Activated naive CD8-positive, alpha-beta T cell treated with anti-CD3 and anti-CD28 coated beads for 36 hours (primary cell): ENCODE measurements around the gene CPXM2. TPM values are rescaled to one million over a fixed set of nuclear protein-coding genes. Genes with fewer than 3 reads are reported as not detected.

Experiments used
- DNase-seq: peaks from one replicate; pipeline ENCODE4 v3.0.0; 2021
- H3K27ac Mint-ChIP-seq: one replicate; pipeline ENCODE4 v1.8.0; 2022; ENCODE audit warnings: mild to moderate bottlenecking, moderate library complexity, mixed read lengths
- H3K27me3 Mint-ChIP-seq: one replicate; pipeline ENCODE4 v1.8.0; 2022; ENCODE audit warnings: mild to moderate bottlenecking, mixed read lengths
- H3K36me3 Mint-ChIP-seq: one replicate; pipeline ENCODE4 v1.8.0; 2021; ENCODE audit warnings: mild to moderate bottlenecking, mixed read lengths
- H3K4me1 Mint-ChIP-seq: one replicate; pipeline ENCODE4 v1.8.0; 2021; ENCODE audit warnings: mixed read lengths
- H3K4me3 Mint-ChIP-seq: one replicate; pipeline ENCODE4 v1.8.0; 2022; ENCODE audit warnings: mild to moderate bottlenecking, moderate library complexity, mixed read lengths
- H3K9me3 Mint-ChIP-seq: one replicate; pipeline ENCODE4 v1.8.0; 2022; ENCODE audit warnings: mixed read lengths
- total RNA-seq, 2 experiments: library from RNA; stranded (reverse); gene quantifications; one replicate each; pipeline ENCODE4 v1.2.3, GENCODE V29; 2021

Gene CPXM2
- total RNA-seq, 2 experiments from 2014 or later: not detected

- no peak overlapping the region for H3K4me3 Mint-ChIP-seq
- H3K27me3 Mint-ChIP-seq: peaks cover 7% of the 10 kb centered on the region
- no peaks in the 10 kb centered on the region for H3K36me3 Mint-ChIP-seq
- DNase-seq: no peak
- H3K4me1 Mint-ChIP-seq: no peaks in the 10 kb centered on the region
- no peak overlapping the region for H3K27ac Mint-ChIP-seq
- peaks cover 2% of the 10 kb centered on the region for H3K9me3 Mint-ChIP-seq
Measured at GRCh38 chr10:123836418-123837145, 55.0 kb downstream of the CPXM2 start.

DNA sequence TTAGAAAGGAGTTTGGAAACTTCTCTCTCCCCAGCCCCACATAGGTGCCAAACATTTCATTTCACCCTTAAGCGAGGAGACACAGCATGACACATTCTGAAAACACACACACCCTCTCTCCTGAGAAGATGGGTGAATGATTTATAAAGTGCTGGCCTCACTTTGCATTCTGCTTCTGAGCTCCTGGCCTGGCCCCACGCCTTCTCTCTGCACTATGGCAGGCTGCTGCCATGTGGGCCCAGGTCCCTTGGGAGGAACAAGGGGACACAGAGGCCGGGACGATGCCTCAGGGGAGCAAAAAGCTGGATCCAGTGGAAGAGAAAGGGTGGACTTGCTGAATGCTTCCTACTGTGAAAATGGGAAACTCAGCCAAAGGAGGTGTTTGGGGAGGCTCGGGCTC, 56.0 kb downstream of the CPXM2 start:
- Mint-ChIP-seq H3K27ac (no peak overlapping the region), H3K36me3 (no peaks in the 10 kb centered on the region), H3K4me3 (no peak overlapping the region), H3K9me3 (peaks cover 2% of the 10 kb centered on the region), H3K27me3 (peaks cover 16% of the 10 kb centered on the region), H3K4me1 (no peaks in the 10 kb centered on the region)
- DNase-seq: no peak

DNA sequence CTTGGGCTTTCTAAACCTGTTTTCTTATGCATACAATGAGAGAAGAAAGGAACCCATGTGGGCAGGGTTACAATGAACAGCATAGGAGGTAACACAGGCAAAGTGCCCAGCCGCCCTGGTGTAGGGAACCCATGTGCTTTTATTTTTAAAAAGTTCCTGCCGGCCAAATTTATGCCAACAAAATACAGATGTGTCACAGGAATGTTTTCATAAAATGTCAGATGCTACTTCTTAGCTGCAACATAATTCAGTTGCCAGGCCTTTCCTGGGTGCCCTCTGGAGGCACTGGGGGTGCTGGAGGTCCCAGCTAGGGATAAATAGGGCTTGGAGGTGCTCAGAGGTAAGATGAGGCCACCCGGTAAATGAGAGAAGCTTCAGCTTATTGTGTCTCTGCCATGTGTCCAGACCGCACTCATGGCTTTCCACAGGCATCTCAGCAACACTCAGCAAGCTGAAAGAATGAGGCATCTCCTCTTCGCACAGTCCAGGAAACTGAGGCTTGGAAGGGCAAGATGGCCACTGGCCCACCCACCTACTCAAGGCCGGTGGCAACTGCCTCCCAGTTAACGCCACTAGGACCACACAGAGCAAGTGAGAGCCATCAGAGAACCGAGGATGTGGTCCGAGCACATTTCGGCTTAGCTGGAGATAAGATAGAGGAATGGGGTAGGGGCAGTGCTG, 58.3 kb downstream of the CPXM2 start:
- Mint-ChIP-seq H3K27me3 (peaks cover 20% of the 10 kb centered on the region), H3K27ac (no peak overlapping the region), H3K36me3 (no peaks in the 10 kb centered on the region), H3K4me1 (no peaks in the 10 kb centered on the region), H3K9me3 (peaks cover 2% of the 10 kb centered on the region), H3K4me3 (no peak overlapping the region)
- no peak for DNase-seq

- Mint-ChIP-seq H3K36me3 (no peaks in the 10 kb centered on the region), H3K27me3 (peaks cover 20% of the 10 kb centered on the region), H3K9me3 (peaks cover 1% of the 10 kb centered on the region), H3K4me3 (no peak overlapping the region), H3K4me1 (no peaks in the 10 kb centered on the region), H3K27ac (no peak overlapping the region)
- no peak for DNase-seq
Measured at GRCh38 chr10:123831259-123831658, 60.3 kb downstream of the CPXM2 start.

GRCh38 chr10:123821136-123821535, 70.5 kb downstream of the CPXM2 start:
- Mint-ChIP-seq H3K9me3 (peaks cover 6% of the 10 kb centered on the region), H3K36me3 (peaks cover 1% of the 10 kb centered on the region), H3K4me3 (no peak overlapping the region), H3K27ac (no peak overlapping the region), H3K27me3 (peaks cover 13% of the 10 kb centered on the region), H3K4me1 (no peaks in the 10 kb centered on the region)
- no peak for DNase-seq

GRCh38 chr10:123809632-123810031, 82.0 kb downstream of the CPXM2 start:
- H3K27ac Mint-ChIP-seq: no peak overlapping the region
- H3K4me1 Mint-ChIP-seq: no peaks in the 10 kb centered on the region
- peaks cover 40% of the 10 kb centered on the region for H3K27me3 Mint-ChIP-seq
- no peak for DNase-seq
- H3K9me3 Mint-ChIP-seq: no peaks in the 10 kb centered on the region
- H3K36me3 Mint-ChIP-seq: no peaks in the 10 kb centered on the region
- H3K4me3 Mint-ChIP-seq: no peak overlapping the region

DNA sequence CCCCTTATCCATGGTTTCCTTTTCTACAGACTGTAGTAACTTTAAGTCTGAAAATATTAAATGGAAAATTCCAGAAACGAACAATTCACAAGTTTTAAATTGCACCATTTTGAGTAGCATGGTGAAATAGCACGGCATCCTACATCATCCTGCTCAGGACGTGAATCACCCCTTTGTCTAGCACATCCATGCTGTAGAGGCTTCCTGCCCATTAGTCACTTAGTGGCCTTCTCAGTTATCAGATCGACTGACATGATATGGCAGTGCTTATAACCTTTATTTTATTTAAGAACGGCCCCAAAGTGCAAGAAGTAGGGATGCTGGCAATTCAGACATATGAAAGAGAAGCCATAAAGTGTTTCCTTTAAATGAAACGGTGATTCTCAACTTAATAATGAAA, 82.7 kb downstream of the CPXM2 start:
- DNase-seq: no peak
- H3K4me3 Mint-ChIP-seq: no peak overlapping the region
- no peak overlapping the region for H3K27ac Mint-ChIP-seq
- no peaks in the 10 kb centered on the region for H3K36me3 Mint-ChIP-seq
- H3K4me1 Mint-ChIP-seq: no peaks in the 10 kb centered on the region
- no peaks in the 10 kb centered on the region for H3K9me3 Mint-ChIP-seq
- peaks cover 47% of the 10 kb centered on the region for H3K27me3 Mint-ChIP-seq

- no peaks in the 10 kb centered on the region for H3K9me3 Mint-ChIP-seq
- no peak overlapping the region for H3K27ac Mint-ChIP-seq
- DNase-seq: no peak
- no peaks in the 10 kb centered on the region for H3K36me3 Mint-ChIP-seq
- no peaks in the 10 kb centered on the region for H3K4me1 Mint-ChIP-seq
- H3K27me3 Mint-ChIP-seq: peaks cover 53% of the 10 kb centered on the region
- no peak overlapping the region for H3K4me3 Mint-ChIP-seq
Measured at GRCh38 chr10:123808286-123808685, 83.3 kb downstream of the CPXM2 start.

DNA sequence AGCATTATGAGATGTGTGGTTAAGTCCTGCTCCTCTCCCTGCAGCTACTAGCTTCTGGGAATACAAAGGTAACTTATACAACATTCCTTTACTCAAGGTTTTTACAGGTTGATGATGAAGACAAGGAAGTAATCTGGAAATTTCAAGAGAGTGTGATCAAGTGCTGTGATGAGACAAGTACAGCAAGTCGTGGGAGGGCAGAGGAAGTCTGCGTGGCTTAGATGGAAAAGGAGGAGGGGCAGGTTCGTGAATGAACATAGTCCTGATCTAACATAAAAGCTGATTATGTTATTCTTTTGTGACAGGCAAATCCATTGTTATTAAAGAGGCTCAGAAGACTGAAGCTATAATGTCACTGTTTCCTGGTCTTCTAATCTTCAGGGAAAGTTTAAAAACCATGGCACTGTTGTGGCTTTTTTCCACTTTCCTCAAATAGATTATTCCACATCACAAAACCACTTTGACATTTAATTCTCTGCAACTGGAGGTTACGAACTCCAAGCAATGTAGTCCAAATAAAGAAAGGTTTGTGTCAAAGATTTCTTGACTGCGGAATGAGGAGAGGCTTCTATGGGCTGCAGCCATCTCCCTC, 84.1 kb downstream of the CPXM2 start:
- H3K4me3 Mint-ChIP-seq: no peak overlapping the region
- no peak for DNase-seq
- no peaks in the 10 kb centered on the region for H3K4me1 Mint-ChIP-seq
- H3K27me3 Mint-ChIP-seq: peaks cover 53% of the 10 kb centered on the region
- no peaks in the 10 kb centered on the region for H3K36me3 Mint-ChIP-seq
- H3K9me3 Mint-ChIP-seq: no peaks in the 10 kb centered on the region
- no peak overlapping the region for H3K27ac Mint-ChIP-seq

- H3K4me3 Mint-ChIP-seq: no peak overlapping the region
- H3K36me3 Mint-ChIP-seq: no peaks in the 10 kb centered on the region
- H3K9me3 Mint-ChIP-seq: peaks cover 1% of the 10 kb centered on the region
- no peak for DNase-seq
- no peaks in the 10 kb centered on the region for H3K4me1 Mint-ChIP-seq
- peaks cover 46% of the 10 kb centered on the region for H3K27me3 Mint-ChIP-seq
- no peak overlapping the region for H3K27ac Mint-ChIP-seq
Measured at GRCh38 chr10:123804716-123805115, 86.9 kb downstream of the CPXM2 start.

GRCh38 chr10:123800821-123801220, 90.8 kb downstream of the CPXM2 start:
- no peaks in the 10 kb centered on the region for H3K4me1 Mint-ChIP-seq
- H3K9me3 Mint-ChIP-seq: peaks cover 1% of the 10 kb centered on the region
- no peaks in the 10 kb centered on the region for H3K36me3 Mint-ChIP-seq
- no peak overlapping the region for H3K4me3 Mint-ChIP-seq
- H3K27me3 Mint-ChIP-seq: peaks cover 22% of the 10 kb centered on the region
- no peak overlapping the region for H3K27ac Mint-ChIP-seq
- no peak for DNase-seq

- Mint-ChIP-seq H3K27ac (no peak overlapping the region), H3K4me3 (no peak overlapping the region), H3K27me3 (peaks cover 18% of the 10 kb centered on the region), H3K9me3 (peaks cover 1% of the 10 kb centered on the region), H3K36me3 (no peaks in the 10 kb centered on the region), H3K4me1 (no peaks in the 10 kb centered on the region)
- DNase-seq: no peak
Measured at GRCh38 chr10:123800289-123800688, 91.3 kb downstream of the CPXM2 start.

- H3K4me1 Mint-ChIP-seq: no peaks in the 10 kb centered on the region
- H3K27me3 Mint-ChIP-seq: peaks cover 5% of the 10 kb centered on the region
- no peak overlapping the region for H3K4me3 Mint-ChIP-seq
- H3K36me3 Mint-ChIP-seq: no peaks in the 10 kb centered on the region
- peaks cover 1% of the 10 kb centered on the region for H3K9me3 Mint-ChIP-seq
- no peak overlapping the region for H3K27ac Mint-ChIP-seq
- DNase-seq: no peak
Measured at GRCh38 chr10:123798856-123799255, 92.8 kb downstream of the CPXM2 start.

DNA sequence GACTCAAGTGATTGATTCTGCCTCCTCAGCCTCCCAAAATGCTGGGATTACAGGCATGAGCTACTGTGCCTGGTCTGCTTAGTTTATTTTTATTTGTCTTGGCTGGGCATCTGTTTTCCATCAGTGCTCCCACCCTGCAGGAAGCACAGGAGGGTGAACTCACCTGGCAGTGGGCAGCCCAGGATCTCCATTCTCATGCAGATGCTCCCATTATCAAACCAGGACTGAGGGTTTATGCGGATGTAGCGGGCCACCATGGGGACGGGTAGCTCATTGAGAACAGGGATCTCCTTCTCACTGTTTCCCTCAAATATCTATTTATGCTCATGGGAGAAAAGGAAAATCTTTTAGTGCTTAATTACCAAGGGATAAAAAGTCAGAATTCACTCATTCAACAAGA, 93.8 kb downstream of the CPXM2 start:
- H3K27me3 Mint-ChIP-seq: no peaks in the 10 kb centered on the region
- no peak overlapping the region for H3K27ac Mint-ChIP-seq
- no peak overlapping the region for H3K4me3 Mint-ChIP-seq
- no peaks in the 10 kb centered on the region for H3K4me1 Mint-ChIP-seq
- H3K36me3 Mint-ChIP-seq: no peaks in the 10 kb centered on the region
- DNase-seq: no peak
- peaks cover 1% of the 10 kb centered on the region for H3K9me3 Mint-ChIP-seq

DNA sequence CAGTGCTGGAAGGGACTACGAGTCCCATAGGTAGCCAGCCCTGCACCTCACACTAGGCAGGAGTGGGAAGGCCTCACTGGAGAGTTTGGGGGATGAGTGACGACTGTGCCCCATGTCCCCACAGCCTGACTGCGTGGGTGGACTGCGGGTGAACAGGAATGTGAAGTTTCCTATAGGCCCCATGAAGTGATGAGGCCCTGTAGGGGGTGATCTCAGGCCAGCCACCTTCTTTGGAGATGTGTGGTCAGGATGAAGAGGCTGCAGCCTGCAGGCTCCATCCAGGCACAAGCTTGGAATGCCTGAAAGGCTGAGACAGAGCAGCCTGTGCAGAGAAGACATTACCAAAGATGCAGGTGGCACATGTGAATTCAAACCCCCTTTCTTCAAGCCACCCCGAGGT, 94.9 kb downstream of the CPXM2 start:
- H3K27me3 Mint-ChIP-seq: peaks cover 6% of the 10 kb centered on the region
- no peaks in the 10 kb centered on the region for H3K4me1 Mint-ChIP-seq
- no peak overlapping the region for H3K4me3 Mint-ChIP-seq
- no peak for DNase-seq
- no peak overlapping the region for H3K27ac Mint-ChIP-seq
- H3K36me3 Mint-ChIP-seq: no peaks in the 10 kb centered on the region
- H3K9me3 Mint-ChIP-seq: peaks cover 1% of the 10 kb centered on the region
